RPMI8226 (cell line): ENCODE data around the gene AUTS2.

Experiments
- DNase-seq: peaks from one replicate; pipeline ENCODE4 v3.0.0-alpha.2; 2015

Gene AUTS2

DNA sequence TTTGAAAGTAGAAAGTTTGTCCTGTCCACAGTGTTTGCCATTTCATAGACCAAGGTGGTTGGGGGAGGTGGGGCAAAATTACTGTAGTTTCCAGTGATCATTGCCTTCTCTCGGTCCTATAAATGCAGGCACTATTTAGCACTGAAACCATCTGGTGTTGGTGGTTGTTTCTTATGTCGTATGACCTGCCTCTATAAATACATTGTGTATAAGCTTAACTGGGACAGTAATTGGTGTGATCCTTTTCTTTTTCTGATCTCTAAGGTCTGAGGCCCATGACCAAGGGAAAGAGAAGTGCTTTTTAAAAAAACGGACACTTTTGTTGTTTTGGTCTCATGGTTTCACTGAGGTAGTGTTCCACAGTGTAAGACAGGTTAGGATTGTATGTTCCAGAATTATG, 63.1 kb downstream of the AUTS2 start:
- DNase-seq = no peak

DNA sequence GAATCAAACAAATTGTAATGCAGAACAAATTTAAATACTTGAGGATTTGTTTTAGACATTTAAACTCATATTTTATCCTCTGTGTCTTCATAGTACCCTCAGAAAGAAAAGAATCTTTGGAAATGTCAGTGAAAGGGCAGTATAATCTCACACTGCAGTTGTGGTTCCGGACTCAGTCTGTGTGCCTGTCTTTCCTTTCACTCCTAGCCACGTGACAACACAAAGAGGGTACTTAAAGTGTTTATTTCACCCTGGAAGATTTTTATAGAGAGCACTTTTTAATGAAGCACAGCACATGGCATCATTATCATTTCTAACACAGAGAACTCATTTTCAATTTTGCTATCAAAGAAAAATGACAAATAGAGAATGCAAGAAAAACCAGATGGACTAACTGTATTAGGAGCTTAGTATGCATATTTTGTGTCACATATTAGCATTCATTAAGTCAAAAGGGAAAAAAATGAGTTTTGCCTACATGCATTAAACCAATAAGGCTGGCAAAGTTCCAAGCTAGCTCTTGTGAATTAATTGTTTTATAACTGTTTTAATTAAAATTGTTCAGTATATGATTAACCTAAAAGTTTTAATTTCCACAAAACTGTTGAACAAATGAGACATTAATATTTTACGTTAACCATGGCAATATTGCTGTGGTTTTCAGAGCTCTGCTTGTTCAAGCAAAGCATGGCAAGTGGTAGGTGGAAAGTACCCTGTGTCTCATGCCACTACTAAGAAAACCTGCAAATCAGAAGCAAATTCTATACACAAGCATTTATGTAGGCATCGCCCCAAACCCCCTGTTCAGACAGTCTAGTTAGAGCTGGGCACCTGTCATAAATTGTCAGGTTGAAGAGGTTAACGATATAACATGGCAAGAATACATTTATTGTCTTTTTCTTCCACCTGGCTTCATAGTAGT, 65.9 kb downstream of the AUTS2 start:
- DNase-seq = no peak

DNA sequence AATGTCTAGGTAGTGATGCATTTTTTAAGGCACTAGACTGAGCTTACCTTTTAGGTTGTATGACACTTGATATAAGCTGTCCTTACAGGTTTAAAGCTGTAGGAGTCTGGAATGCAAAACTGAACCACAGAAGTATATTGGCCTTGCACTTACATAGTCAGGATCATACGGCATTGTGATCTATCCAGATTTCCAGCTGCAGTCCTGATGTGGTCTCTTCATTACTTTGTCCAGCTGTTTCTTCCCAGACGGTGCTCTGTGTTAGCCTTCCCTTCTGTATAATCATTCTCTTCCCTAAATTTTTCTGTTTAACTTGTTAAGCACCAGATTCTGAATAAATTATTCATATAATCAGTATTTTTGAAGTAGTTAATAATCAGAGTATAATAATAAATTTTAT, 67.1 kb downstream of the AUTS2 start:
- DNase-seq = no peak

DNA sequence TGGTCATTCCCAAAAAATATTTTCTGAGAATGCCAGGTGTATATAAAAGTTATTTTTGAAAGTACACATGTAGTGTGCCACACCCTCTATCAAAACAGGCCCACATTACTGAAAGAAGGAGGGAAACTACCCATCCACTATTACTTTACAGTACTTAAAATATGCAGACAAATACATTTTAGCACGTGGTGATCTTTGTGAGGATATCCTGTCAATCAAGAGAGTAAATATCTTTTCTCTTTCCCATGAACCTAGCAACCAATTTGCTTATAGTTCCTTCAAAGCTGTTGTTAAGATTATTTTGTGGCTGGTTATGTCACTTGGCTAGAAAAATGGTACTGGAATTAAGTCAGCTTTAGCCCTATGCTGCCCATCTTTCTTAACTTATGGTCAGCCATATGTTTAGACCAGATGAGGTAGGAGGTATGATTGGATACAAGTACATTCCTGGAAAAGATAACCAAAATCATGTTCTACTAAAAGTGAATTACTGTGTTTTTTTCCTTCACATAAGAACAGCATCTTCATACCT, 70.1 kb downstream of the AUTS2 start:
- no peak for DNase-seq

DNA sequence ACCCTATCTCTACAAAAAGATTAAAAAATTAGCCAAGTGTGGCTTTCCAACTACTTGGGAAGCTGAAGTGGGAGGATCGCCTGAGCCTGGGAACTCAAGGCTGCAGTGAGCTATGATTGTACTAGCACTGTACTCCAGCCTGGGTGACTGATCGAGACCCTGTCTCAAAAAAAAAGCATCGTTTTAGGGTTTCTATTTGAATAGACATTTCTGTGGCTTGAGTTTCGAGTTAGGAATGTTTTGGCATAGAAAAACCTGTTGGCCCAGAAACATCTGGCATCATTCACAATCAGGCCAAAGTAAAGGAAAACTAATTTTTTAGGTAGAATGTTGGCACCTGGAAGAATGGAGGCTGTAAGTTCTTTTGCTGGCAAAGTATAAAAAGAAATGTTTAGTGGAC, 72.4 kb downstream of the AUTS2 start:
- DNase-seq = peak; percentile 30

DNA sequence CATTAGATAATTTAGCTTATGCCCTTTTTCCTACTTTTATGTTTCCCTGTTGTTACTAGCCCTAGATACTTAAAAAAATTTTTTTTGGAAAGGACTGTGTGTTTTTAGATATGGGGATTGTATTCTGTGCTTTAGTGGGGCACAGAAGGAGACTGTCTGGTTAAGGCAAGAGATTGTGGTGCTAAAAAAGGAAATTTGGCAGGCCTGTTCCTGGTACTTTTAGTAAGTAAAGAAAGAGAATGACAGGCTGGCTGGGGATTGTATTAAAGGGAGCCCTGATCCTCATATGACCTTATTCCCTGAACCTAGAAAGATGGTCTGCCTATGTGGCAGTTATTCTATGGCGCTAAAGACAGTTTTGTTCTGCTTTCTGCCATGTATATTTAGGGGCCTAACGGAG, 74.8 kb downstream of the AUTS2 start:
- no peak for DNase-seq

DNA sequence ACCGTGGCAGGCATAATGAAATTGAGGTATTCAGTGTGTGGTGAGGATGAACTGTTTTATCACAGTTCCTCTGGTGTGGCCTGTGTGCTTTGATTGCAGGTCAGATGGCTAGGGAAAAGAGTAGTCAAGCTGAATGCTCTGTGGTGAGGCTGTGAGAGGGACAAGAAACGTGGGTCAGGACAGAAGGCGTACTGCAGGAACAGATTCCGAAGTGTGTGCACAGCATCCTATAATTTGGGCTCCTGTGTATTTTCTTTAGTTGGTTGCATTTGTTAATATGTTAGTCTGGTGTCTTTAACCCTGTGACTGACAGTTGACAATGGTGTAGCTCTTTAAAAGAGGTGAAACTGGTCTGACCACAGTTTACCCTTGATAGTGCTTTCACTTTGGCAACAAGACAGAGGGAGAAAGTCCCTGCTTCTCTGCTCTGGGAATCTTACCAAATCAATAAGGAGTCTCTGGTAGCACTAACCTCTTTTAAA, 76.5 kb downstream of the AUTS2 start:
- DNase-seq = no peak

DNA sequence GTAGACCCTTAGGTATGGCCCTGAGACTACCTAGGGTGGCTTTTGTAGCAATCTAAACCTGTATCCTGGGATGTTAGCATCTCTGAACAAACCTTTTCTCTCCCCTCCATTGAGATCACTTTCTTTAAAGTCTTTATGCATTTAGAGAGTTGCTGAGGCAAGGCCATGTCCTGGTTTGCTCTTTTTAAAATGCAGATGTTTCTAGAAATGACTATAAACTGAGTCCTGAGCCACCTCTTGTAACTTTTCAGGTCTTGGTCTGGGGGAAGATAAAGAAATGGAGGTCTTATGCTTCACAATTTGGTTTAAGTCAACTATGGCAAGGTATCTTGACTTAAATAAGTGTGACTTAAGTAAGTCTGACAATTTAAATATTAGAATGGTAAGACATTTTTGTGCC, 78.0 kb downstream of the AUTS2 start:
- no peak for DNase-seq

DNA sequence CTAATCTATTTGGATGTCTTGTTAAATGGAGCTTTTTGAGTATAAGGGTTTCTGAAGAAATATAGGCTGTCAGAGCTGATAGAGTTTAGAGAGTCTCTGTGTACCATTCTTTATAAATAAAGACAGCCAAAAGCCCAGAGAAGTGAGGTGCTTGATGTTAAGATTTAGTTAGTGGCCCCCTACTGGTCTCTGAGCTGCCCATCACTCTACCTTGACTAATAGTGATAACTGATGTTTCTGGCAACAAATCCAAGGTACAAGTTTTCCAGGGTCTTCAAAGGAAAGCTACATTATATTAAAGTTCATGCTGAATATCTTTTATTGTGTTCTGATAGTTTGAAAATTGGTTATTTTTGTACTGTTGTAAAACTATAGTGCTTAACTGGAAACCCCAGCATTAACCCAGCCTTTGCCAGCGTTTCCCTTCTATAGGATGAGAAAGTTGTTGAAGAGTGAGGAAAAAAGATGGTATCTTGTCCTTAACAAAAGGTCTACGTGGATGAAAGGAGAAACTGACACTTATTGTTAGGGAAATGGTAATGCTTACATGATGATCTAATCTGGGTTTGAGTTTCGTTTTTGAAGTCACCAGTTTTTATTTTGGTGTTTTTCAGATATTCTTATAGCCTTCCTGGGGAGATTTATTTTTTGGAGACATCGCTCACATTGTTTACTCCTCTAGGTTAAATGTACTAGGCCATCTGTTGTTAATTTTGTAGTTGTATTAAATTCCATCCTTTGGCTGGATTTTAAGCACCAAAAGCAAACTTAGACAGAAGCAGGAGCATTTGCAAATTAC, 79.0 kb downstream of the AUTS2 start:
- DNase-seq = peak; percentile 39

DNA sequence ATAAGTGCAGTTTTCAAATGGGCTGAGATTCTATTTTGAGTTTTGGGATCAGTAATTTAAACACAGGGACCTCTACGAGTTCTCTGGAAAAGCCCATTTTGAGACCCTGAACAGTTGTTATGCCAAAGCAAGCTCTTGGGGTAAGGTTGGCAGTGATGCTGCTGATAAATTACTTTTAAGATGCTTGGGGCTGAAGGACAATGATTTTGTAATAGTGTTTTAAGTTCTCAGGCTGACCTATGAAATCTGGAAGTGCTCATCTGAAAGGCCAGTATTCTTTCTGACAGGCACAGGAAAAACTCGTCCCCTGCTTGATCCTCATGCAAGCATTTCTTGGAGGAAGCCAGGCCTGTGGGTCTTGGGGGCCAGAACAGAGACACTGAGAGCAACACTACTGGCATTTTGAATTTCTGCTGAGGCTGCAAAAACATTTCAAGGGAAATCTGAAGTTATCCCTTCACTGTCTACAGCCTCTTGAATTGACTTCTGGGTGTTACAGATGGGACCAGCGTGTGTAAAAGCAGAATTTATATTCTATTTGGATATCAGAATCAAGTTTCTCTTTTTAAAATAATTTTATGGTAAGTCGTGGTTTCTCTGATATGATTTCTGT, 79.7 kb downstream of the AUTS2 start:
- no peak for DNase-seq

DNA sequence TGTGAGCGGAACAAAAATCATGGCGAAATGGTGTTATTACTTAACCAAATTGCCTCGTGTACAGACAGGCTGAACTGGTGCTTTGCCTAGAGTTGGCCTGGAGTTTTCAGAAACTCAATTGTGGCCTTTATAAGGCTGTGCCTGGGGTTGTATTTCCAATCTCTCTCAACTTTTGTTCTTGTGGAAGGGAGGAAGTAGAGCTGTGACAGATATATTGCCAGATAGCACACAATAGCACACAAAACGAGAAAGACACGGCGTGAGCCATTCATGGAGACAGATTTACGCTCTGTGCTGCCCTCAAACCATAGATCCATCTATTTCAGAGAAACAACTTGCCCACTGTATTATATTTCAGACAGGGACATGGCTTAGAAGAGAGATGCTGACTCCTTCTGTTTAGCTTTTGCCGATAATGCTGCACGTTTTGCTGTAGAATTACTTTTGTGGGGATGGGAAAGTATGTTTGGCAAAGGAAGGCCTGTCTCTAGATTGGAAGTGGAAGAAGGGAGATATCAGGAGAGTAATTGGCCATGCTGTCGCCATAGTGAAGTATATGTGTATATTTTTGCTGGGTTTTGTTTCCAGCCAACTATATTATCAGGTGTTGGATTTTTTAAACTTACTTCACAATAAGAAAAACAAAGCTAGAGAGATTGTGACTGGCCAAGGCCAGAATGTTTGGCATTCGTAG, 80.4 kb downstream of the AUTS2 start:
- DNase-seq = no peak

DNA sequence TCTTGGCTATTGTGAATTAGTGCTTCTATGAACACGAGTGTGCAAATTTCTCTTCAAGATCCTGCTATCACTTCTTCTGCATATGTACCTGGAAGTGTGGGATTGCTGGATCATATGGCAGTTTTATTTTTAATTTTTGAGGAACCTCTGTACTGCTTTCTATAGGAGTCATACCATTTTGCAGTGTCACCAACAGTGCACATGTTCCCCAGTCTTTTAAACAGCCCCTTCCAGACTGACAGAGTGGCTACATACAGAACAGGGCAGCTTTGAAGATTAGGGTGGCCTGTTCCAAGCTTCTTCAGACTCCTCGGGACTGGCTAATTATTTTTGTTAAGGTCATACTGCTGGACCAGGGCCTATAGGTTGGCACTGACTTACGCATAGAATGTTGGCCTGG, 82.9 kb downstream of the AUTS2 start:
- no peak for DNase-seq

DNA sequence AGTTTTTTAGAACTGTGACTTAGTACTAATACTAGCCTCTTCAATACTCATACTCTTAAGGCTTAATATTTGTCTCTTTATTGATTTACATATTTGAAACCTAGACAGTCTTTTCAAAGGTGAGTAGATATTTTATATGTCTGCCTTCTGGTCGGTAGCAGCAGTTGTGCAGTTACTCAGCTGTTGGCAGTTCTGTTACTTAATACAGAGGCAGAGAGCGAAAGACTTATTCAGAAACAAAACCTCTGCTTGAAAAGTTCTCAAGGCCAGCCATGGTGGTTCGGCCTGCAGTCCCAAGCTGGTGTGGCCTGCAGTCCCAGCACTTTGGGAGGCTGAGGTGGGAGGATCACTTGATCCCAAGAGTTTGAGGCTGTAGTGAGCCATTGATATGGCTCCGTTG, 84.2 kb downstream of the AUTS2 start:
- no peak for DNase-seq

DNA sequence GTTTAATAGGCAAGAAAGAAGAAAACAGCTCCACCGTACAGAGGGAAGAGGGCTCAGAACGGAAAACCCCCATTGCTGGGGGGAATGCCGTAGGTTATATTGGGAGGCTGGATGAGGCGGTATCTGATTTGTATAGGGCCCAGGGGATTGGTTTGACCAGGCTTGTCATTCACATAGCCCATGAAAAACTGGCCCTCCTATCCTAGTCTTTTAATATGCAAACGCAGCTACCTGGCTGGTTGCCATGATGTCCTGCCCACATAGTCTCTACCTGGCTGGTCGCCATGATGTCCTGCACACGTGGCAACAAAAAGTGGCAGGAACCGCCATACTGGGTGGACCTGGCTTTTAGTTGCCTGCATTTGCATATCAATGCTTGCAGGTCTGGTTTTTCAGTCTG, 84.7 kb downstream of the AUTS2 start:
- peak; percentile 86 for DNase-seq

DNA sequence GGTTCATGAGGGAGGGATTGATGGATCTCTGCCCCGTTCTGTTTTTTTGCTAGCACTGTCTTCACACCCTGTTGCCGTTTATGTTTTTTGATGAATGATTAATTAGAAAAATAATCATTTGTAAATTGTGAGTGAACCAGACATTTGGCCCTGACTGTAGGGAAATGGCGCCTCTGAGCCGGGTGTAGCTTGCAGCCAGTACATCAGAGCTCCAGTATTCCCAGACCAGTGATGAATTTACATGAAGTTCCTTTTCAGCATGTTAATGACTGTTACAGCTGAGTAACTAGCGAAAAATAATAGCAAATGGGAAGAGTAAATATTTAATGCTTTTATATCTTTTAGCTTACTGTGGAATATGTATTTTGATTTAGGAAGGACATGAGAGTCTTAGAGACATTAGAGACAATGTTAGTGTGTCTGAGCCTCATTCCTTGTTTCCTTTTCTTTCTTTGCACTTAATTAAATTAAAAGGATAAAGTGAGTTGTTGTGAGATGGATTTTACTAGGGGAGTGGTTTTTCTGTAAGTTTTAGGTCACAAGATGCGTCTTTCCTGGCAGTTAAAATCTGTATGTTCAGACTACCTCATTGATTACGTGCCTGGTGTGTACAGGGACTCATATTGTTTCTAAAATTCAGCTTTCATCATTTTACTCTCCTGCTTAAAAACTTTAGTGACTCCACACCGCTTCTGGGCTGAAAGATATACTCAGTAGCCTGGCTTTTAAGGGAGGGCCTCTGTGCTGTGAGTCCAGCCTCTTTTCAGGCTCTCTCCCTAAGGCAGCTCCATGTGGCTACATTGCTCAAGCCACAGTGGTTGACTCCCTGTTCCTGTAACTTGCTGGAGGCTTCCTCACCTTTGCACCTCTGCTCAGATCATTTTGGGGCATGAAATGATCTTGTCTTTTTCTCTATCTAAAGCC, 86.4 kb downstream of the AUTS2 start:
- DNase-seq = no peak

DNA sequence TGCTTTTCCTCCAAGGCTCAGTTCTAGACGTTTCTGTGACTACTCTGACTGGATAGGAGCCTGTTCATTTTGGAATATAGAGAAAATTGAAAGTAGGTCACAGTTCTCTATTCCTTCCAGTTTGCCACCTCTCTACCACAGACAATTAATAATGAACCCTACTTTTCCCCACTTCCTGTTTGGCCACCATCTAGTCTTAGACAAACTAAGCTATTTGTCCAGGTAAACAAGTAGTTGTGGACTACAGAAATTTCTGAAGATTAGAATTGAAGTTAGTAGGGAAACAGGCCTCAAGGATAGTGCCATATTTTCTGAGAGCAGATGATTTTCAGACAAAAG, 87.0 kb downstream of the AUTS2 start:
- DNase-seq = no peak

DNA sequence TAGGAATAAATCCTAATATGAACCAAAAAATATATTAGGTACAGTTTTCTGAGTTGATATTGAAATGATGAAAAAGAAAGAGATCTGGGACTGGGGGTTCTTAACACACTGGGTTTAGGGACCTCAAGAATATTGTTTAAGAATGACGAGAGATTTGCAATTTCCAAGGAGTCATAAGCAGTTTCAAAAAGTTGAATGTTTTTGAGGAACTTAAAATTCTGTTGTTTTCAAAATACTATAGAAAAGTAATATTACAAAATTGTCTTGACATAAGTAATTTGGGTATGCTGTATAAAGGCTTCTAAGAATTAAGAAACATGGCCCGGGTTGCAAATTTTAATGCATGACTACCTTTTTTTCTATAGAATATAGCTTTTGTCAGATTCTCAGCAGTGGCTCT, 88.1 kb downstream of the AUTS2 start:
- DNase-seq = no peak

DNA sequence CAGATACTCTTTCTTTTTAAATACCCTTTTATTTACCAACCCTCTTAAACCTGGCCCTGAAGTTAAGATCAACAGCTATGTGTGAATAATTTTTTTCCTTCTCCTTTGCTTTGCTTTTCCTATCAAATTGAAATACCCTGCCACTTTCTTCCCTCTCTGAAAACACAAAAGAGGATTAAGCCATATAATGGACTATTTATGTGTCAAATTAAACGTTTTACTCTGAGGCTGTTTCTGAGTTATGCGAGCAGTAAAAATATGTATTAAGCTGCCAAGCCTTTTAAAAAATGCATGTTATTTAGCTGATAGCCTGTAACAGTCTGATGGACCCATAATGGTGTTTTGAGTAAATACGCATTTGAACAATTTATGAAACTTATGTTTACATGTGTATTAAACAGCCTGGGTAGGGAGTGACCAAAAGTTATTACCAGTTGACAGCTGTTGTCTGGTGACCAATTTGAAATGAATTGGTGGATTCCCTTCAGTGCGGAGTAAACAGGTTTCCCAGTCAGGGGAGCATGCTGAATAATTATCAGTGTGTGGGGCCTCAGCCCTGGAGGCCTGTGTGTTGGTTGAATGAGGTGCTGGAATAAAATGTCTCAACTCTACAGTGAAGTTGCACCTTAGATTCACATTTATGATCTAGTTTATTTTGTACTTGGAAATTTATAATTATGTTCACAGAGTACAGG, 89.6 kb downstream of the AUTS2 start:
- DNase-seq = no peak

DNA sequence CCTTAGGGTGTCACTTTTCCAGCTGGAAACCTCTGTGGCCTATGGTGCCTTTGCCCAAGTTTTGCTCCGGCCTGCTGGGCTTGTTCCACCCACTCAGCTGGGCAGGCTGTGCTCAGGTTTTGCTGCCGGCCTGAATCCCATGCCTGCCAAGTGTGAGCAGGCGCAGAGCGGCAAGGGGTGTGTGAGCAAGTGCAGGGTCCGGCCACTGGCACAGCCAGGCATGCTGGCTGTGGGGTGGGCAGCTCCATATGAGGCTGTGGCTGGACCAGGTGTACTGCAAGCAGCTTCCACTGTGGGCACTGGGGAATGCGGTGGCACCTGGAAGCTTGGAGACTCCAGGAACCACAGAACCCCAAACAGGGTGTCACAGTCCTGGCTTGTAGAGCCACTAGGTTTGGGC, 92.1 kb downstream of the AUTS2 start:
- no peak for DNase-seq

DNA sequence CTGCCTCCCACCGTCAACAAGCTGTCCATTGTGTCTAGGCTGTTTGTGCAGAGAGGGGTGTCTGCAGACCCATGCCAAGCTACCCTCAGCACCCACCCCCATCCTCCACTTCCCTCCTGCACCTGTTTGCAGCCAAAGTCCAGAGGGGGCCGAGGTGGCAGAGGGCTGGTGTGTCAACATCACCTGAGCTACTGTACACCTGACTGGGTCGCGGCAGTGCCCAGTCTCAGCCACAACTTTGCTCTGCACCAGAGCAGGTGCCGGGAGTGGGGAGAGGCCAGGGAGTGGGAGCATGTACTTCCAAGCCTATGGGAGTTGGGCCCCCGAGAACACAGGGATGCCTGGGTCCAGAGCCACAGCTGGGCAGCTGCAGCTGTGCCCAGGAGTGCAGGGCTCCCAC, 93.1 kb downstream of the AUTS2 start:
- no peak for DNase-seq

DNA sequence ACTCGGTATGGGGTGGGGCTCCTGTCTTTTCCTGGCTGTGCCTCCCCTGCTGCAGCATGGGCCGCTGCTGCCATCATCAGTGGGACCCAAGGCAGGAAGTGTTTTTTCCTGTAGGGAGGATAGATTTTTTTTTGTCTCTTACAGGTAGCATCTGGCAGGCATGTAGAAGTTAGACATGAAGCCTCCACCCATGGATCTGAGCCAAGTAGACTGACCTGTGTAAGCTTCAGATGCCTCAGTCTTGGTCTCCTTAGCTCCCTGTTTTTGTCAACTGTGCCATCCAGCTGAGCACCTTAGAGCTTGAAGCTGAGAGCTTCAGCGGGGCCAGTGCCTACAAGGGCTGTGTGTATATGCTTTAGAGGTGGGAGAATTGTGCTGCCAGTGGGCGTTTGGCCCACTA, 93.5 kb downstream of the AUTS2 start:
- peak; percentile 65 for DNase-seq
